GM21528 (cell line): Measurements from ENCODE around the gene TTLL3.
"Not testable (repeated sequence)": the region's sequence is repeated elsewhere in the genome, so short reads cannot be mapped to it uniquely, and the experiment has no call there.

Experiments
- ATAC-seq: cut with Tn5 transposase; IDR thresholded peaks from one replicate; pipeline ENCODE4 v1.9.1; 2021; ENCODE audit warnings: mild to moderate bottlenecking, moderate library complexity; ENCODE audit not compliant: unreplicated experiment, low FRiP score

TTLL3 gene

DNA sequence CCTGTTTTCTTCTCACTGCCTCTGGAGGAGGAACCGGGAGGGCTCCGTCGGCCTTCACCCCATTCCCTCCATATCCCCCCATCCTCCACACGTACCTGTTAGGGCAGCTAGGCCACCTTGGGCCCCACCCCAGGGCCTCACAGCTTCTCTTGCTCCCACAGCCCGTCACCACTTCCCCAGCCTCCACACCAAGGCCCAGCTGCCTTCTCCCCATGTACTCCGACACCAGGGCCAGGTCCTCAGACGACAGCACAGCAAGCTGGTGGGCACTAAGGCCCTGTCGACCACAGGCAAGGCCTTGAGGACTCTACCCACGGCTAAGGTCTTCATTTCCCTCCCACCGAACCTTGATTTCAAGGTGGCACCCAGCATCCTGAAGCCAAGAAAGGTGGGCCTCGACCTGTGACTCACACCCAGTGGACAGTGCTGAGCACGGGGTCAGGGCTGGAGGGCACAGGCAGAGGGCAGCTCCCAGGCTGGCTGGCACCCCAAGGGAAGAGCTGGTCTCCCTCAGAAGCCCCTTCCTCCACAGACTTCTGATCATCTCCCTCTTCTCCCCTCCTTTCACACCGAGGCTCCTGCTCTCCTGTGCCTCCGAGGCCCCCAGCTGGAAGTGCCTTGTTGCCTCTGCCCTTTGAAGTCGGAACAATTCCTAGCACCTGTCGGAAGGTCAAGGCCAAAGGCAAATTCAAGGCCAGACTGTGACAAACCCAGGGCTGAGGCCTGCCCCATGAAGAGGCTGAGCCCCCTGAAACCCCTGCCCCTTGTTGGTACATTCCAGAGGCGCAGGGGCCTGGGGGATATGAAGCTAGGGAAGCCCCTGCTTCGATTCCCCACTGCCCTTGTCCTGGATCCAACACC lies 24.7 kb downstream of the TTLL3 start:
- ATAC-seq, result no peak

DNA sequence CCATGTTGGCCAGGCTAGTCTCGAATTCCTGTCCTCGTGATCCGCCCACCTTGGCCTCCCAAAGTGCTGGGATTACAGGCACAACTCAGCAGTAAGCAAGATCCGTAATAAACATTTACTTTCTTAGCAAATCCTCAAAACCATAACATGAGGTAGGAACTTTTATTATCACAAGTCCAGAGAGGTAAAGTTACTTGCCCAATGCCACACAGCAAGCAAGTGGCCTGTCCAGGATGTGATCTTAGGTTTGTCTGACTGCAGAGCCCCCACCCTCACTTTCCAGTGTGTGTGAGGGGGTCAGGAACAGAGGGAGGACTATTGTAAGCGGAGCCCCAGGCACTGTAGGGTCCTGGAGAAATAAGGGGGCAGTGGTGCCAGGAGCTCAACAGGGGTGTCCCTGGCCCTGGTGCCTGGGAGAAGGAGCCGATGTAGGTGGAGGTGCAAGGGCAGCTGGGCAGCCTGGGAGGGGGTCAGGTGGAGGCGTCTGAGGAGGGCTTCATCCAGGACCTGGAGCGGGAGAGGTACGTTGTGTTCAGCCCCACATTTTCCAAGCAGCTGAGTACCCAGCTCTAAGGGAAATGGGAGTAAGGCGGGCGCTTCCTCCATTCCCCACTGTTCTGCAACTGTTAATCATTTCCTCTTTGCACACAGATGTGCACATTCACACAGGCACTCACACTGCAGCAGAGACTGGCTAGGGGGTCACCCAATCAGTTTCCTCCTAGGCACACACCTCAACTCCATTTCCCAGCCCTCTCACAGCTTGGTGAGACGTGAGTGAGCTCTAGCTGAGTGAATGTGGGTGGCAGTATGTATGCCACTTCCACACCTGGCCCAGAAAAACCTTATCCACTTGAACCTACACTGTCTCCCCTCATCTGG lies 27.9 kb downstream of the TTLL3 start:
- no peak for ATAC-seq

- ATAC-seq, result no peak
Measured at GRCh38 chr3:9838856-9839255, 28.8 kb downstream of the TTLL3 start.

DNA sequence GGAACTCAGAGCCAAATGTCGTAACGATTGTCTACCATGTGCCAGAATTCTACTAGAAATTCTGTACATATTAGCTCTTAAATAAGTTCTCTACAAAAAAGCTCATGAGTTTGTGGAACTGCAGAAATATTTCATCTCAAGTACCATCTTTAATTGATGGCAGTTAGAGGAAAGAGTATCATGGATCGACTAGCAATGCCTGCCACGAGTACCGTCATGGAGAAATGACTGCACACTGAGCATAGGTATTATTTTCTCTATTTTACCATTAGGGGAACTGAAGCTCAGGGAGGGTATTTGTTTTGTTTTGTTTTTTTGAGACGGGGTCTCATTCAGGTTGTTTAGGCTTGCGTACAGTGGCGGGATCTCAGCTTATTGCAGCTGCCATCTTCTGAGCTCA lies 31.0 kb downstream of the TTLL3 start:
- ATAC-seq, result no peak

- peak; percentile 94 for ATAC-seq
Measured at GRCh38 chr3:9843715-9844438, 33.8 kb downstream of the TTLL3 start, which contains the start of gene RPUSD3. TSS of gene RPUSD3 (minus strand) at chr3:9844008. CDS start at chr3:9843990, 18 bp downstream.

- ATAC-seq, result no peak
Measured at GRCh38 chr3:9846231-9846630, 36.2 kb downstream of the TTLL3 start.

- ATAC-seq, result no peak
Measured at GRCh38 chr3:9846931-9847488, 36.9 kb downstream of the TTLL3 start.

- ATAC-seq, result not testable (repeated sequence)
Measured at GRCh38 chr3:9847870-9848269, 37.8 kb downstream of the TTLL3 start.

GRCh38 chr3:9848860-9849259 lies 38.8 kb downstream of the TTLL3 start:
- not testable (repeated sequence) for ATAC-seq

- not testable (repeated sequence) for ATAC-seq
Measured at GRCh38 chr3:9851383-9851782, 41.3 kb downstream of the TTLL3 start.

- ATAC-seq, result not testable (repeated sequence)
Measured at GRCh38 chr3:9851926-9852325, 41.9 kb downstream of the TTLL3 start.

- ATAC-seq, result no peak
Measured at GRCh38 chr3:9852528-9852927, 42.5 kb downstream of the TTLL3 start.

GRCh38 chr3:9854291-9854940 lies 44.4 kb downstream of the TTLL3 start:
- ATAC-seq, result not testable (repeated sequence)

GRCh38 chr3:9855594-9855993 lies 45.5 kb downstream of the TTLL3 start:
- no peak for ATAC-seq

DNA sequence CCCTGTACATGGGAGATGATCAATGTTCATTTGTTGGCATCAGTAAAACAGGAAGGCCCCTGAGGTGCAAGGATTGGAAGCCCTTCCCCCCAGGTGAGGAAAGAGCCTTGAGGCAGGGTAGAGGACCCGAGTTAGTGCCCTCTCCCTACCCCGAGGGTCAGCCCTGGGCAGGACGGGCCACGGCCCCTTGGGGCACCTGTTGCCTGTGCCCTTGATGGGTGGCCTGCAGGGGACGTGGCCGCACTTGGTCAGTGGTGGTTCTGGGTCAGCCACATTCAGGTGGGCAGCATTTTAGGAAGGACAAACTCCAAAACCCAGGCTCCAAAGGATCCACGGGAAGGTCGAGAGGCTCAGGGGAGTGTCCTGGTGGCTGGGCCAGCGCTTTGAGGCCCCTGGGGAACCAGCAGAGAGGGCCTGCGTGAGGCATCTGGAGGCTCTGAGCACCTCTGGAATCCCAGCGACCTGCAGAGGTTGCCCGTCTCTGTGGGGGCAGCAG lies 49.5 kb downstream of the TTLL3 start:
- no peak for ATAC-seq

DNA sequence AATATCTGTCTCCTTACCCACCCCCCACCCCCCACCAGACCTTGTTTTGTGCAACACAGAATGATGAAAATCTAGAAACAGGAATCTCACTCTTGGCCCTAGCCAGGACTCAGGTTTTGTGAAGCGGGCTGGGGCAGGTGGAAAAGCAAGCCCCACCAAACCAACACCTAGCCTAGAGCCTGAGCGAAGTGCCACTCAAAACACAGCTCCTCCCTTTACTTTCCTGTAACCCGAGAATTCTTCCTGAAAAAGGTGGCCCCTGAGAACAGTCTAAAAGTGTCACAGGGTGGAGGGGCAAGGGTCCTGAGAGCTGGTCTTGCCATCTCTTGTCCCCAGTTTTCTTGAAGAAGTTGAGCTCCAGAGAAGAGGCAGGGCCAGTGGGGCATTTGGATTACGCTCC lies 51.1 kb downstream of the TTLL3 start:
- no peak for ATAC-seq

DNA sequence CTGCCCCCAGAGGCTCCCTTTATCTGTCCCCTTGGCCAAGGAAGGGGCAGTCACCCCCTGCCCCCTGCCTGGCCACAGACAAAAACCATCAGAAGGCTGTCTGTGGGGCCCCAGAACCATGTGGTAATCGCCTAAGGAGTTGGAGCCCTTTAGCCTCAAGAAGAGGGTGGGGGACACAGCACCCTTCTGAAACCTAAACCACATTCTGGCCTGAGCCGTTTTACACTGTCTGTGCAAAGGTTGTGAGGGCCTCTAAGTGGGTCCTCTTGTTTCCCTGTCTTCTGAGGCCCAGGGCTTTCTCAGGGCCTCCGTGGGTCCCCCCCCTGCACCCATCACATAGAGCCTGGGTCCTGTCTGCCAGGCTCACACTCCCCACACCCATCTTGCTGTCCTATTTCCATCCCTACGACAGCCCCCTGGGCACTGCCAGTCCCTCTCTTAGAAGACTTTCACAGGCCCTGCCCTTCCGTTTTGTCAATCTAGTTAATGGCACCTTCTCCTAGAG lies 51.6 kb downstream of the TTLL3 start:
- no peak for ATAC-seq

GRCh38 chr3:9862391-9863057 lies 52.5 kb downstream of the TTLL3 start:
- no peak for ATAC-seq
